GM18498 (cell line): ENCODE measurements around the gene CFAP58.

ENCODE experiments used
- ATAC-seq: cut with Tn5 transposase; IDR thresholded peaks from one replicate; pipeline ENCODE4 v1.9.1; 2021; ENCODE audit warnings: mild to moderate bottlenecking, moderate library complexity; ENCODE audit not compliant: unreplicated experiment

The CFAP58 gene

GRCh38 chr10:104472957-104473745 is 119.5 kb downstream of the CFAP58 start:
- ATAC-seq = no peak

- ATAC-seq = no peak
Measured at GRCh38 chr10:104478380-104478779, 124.7 kb downstream of the CFAP58 start.

- ATAC-seq = no peak
Measured at GRCh38 chr10:104479906-104480593, 126.4 kb downstream of the CFAP58 start.

- no peak for ATAC-seq
Measured at GRCh38 chr10:104480797-104481196, 127.2 kb downstream of the CFAP58 start.

GRCh38 chr10:104483582-104483981 is 129.9 kb downstream of the CFAP58 start:
- ATAC-seq = no peak

GRCh38 chr10:104485632-104486031 is 132.0 kb downstream of the CFAP58 start:
- ATAC-seq = no peak

- ATAC-seq = no peak
Measured at GRCh38 chr10:104486803-104487202, 133.2 kb downstream of the CFAP58 start.

GRCh38 chr10:104487794-104488438 is 134.3 kb downstream of the CFAP58 start:
- no peak for ATAC-seq

- no peak for ATAC-seq
Measured at GRCh38 chr10:104488439-104488832, 134.8 kb downstream of the CFAP58 start.

GRCh38 chr10:104492329-104492940 is 138.8 kb downstream of the CFAP58 start:
- ATAC-seq = no peak

- no peak for ATAC-seq
Measured at GRCh38 chr10:104498347-104499081, 144.9 kb downstream of the CFAP58 start.

- no peak for ATAC-seq
Measured at GRCh38 chr10:104501449-104501848, 147.8 kb downstream of the CFAP58 start.

GRCh38 chr10:104501864-104502579 is 148.4 kb downstream of the CFAP58 start:
- no peak for ATAC-seq

- no peak for ATAC-seq
Measured at GRCh38 chr10:104502907-104503306, 149.3 kb downstream of the CFAP58 start.
